Measurements from ENCODE around the gene ARFIP1. TPM values are rescaled to one million over a fixed set of nuclear protein-coding genes. Genes with fewer than 3 reads are reported as not detected.

The ARFIP1 gene
- total RNA-seq, 1 donor from 2014 or later = 11.6 TPM

DNA sequence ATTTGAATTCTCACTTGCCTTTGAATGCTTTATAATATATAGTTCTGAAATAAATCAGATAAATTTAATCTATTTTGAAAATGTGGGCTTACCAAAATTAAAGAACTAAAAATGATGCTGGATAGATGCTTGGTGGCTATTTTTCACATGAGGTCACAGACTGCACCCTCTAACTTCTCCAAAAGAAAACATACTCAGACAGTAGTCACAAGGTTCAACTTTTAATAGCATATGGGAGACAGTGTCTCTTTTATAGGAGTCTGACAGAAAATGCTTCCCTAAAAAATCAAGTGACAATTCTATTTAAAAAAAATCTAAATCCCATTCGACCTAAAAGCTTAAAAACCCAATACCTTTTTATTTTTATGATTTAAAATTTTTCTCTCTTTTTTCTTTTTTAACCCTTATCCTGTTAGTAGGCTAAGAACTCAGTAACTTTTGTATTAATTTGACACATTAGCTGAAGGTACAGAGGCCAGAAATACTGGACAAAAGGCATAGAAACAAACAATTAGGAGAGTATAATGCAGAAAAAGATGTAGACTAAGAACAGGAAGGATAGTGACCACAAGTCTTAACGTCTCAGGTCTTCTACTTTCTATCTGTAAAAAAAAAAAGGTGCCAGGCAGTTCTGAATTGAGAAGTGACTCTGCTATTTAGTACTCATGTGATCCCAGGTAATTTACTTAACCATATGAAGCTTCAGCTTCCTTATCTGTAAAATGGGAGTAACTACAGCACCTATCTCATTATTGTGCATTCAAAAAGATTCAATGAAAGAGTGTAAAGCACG, 7.8 kb upstream of the ARFIP1 start:
- Histone ChIP-seq H3K27me3 (no peaks in the 10 kb centered on the region), H3K27ac (no peak overlapping the region), H3K4me3 (no peak overlapping the region), H3K9me3 (no peaks in the 10 kb centered on the region), H3K36me3 (no peaks in the 10 kb centered on the region), H3K4me1 (no peaks in the 10 kb centered on the region)
- TF ChIP-seq, protein P1, sequence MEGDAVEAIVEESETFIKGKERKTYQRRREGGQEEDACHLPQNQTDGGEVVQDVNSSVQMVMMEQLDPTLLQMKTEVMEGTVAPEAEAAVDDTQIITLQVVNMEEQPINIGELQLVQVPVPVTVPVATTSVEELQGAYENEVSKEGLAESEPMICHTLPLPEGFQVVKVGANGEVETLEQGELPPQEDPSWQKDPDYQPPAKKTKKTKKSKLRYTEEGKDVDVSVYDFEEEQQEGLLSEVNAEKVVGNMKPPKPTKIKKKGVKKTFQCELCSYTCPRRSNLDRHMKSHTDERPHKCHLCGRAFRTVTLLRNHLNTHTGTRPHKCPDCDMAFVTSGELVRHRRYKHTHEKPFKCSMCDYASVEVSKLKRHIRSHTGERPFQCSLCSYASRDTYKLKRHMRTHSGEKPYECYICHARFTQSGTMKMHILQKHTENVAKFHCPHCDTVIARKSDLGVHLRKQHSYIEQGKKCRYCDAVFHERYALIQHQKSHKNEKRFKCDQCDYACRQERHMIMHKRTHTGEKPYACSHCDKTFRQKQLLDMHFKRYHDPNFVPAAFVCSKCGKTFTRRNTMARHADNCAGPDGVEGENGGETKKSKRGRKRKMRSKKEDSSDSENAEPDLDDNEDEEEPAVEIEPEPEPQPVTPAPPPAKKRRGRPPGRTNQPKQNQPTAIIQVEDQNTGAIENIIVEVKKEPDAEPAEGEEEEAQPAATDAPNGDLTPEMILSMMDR (IDR thresholded peaks at IDR 0.05) = no peak
- intact Hi-C loops (cut with DNase I) = loop anchor here (10.0 kb wide), 1 partner anchor 1547 kb away; no protein-coding TSS in a partner anchor
- DNase-seq (ENCODE audit: low spot score in 2 of 2) = no peak

DNA sequence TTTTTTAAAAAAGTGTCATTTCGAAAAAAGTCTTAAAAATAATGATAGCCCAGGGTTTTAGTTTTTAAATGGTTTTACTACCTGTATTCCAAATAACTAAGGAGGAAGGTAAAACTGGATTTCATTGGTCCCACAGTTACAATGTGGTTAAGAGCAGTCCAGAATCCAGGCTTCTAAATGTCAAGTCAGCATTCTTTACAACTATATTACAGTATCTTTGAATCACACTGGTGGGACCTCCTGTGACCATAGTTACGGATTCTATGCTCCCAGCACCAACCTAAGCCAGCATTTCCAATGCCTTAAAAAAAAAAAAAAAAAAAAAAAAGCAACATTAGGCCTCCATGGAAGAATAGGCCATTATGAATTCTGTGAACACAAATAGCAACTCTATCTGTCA, 6.4 kb upstream of the ARFIP1 start:
- Histone ChIP-seq H3K4me3 (no peak overlapping the region), H3K4me1 (no peaks in the 10 kb centered on the region), H3K9me3 (no peaks in the 10 kb centered on the region), H3K27ac (no peak overlapping the region), H3K36me3 (no peaks in the 10 kb centered on the region), H3K27me3 (no peaks in the 10 kb centered on the region)
- intact Hi-C loops (cut with DNase I) = loop anchor here (10.0 kb wide), 1 partner anchor 1549 kb away; no protein-coding TSS in a partner anchor
- TF ChIP-seq, protein P1 (IDR thresholded peaks at IDR 0.05) = no peak
- no peak for DNase-seq (ENCODE audit: low spot score in 2 of 2)

DNA sequence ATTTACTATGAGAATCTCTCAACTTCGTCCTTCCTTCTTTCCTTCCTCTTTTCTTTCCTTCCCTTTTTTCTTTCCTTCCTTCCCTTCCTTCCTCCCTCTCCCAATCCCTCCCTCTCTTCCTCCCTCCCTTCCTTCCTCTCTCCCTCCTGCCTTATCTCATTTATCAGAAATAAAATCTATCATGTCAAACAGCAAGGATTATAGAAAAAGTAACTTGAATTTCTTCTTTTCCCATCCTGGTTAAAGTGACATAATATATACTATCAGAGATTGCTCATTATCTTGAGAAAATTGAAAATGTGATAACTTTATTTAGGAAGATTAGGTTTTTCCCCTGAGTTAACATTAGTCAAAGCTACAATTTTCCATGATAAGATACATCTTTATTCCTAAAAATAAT, 5.8 kb upstream of the ARFIP1 start:
- no peaks in the 10 kb centered on the region for H3K9me3 ChIP-seq
- H3K27ac ChIP-seq = no peak overlapping the region
- H3K27me3 ChIP-seq = no peaks in the 10 kb centered on the region
- TF ChIP-seq, protein P1 (IDR thresholded peaks at IDR 0.05) = no peak
- no peaks in the 10 kb centered on the region for H3K4me1 ChIP-seq
- no peaks in the 10 kb centered on the region for H3K36me3 ChIP-seq
- no peak for DNase-seq (ENCODE audit: low spot score in 2 of 2)
- no peak overlapping the region for H3K4me3 ChIP-seq
- intact Hi-C loops (cut with DNase I) = loop anchor here (10.0 kb wide), 1 partner anchor 1549 kb away; no protein-coding TSS in a partner anchor

DNA sequence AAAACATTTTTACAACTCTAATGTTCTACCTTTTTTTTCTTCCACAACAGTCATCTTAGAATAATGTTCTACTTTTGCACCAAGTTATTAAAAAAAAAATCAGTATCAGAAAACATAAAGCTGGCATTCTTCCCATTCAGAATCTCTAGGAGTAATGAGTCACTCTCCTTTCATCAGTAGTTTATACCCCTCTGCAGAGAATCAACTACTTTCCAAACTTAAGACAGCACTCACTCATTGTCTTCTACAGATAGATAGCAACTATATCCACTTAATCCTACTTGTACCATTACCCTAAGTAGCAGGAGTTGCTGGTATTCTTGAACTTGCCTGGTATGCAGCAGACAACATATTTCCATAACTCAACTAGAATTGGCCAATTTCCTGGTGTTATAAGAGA, 3.4 kb upstream of the ARFIP1 start:
- intact Hi-C loops (cut with DNase I) = loop anchor here (10.0 kb wide), 1 partner anchor 1552 kb away; no protein-coding TSS in a partner anchor
- H3K27me3 ChIP-seq = no peaks in the 10 kb centered on the region
- TF ChIP-seq, protein P1 (IDR thresholded peaks at IDR 0.05) = no peak

DNA sequence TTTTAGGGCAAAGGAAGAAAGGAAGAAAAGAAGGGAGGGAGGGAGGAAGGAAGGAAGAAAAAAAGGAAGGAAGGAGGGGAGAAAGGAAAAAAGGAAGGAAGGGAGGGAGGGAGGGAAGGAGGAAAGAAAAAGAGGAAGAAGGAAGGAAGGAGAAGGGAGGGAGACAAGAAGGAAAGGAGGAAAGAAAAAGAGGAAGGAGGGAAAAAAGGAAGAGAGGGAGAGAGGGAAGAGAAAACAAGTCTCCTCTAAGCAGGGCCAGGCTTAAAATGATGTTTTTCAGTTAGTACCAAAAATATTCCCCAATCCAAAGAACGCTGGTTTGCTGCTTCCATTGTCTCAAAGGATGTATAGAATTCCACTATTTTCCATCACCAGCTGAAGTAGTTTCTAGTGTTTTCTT, 2.3 kb upstream of the ARFIP1 start:
- DNase-seq (ENCODE audit: low spot score in 2 of 2) = no peak
- H3K36me3 ChIP-seq = no peaks in the 10 kb centered on the region
- peaks cover 0 to 6% of the 10 kb centered on the region in 2 donors for H3K4me1 ChIP-seq
- TF ChIP-seq, protein P1 (IDR thresholded peaks at IDR 0.05) = no peak
- H3K4me3 ChIP-seq = no peak overlapping the region
- intact Hi-C loops (cut with DNase I) = loop anchor here (10.0 kb wide), 1 partner anchor 1553 kb away; no protein-coding TSS in a partner anchor
- no peak overlapping the region for H3K27ac ChIP-seq
- no peaks in the 10 kb centered on the region for H3K9me3 ChIP-seq
- no peaks in the 10 kb centered on the region for H3K27me3 ChIP-seq

More for the DNA sequence above, 3.4 kb upstream of the ARFIP1 start:
- Histone ChIP-seq H3K36me3 (no peaks in the 10 kb centered on the region), H3K27ac (no peak overlapping the region), H3K4me1 (peaks cover 0 to 4% of the 10 kb centered on the region in 2 donors), H3K4me3 (no peak overlapping the region), H3K9me3 (no peaks in the 10 kb centered on the region)
- DNase-seq (ENCODE audit: low spot score in 2 of 2) = no peak
